GM18519 (cell line): ENCODE data around the gene MCC.

Source experiments
- ATAC-seq: cut with Tn5 transposase; IDR thresholded peaks from one replicate; pipeline ENCODE4 v1.9.1; 2021; ENCODE audit warnings: mild to moderate bottlenecking, moderate library complexity; ENCODE audit not compliant: unreplicated experiment, low FRiP score

The MCC gene

GRCh38 chr5:113378081-113378480 lies 110.2 kb downstream of the MCC start:
- ATAC-seq, result no peak

GRCh38 chr5:113376640-113377039 lies 111.6 kb downstream of the MCC start:
- ATAC-seq, result no peak

- ATAC-seq, result no peak
Observed at GRCh38 chr5:113375480-113376060, 112.7 kb downstream of the MCC start.

GRCh38 chr5:113373426-113373825 lies 114.8 kb downstream of the MCC start:
- ATAC-seq, result no peak

GRCh38 chr5:113371721-113372196 lies 116.5 kb downstream of the MCC start:
- ATAC-seq, result no peak

- ATAC-seq, result no peak
Observed at GRCh38 chr5:113367586-113367985, 120.7 kb downstream of the MCC start.

GRCh38 chr5:113364466-113364865 lies 123.8 kb downstream of the MCC start:
- no peak for ATAC-seq

- no peak for ATAC-seq
Observed at GRCh38 chr5:113361701-113362100, 126.6 kb downstream of the MCC start.

GRCh38 chr5:113359419-113359818 lies 128.8 kb downstream of the MCC start:
- ATAC-seq, result no peak

GRCh38 chr5:113358696-113359095 lies 129.6 kb downstream of the MCC start:
- no peak for ATAC-seq

GRCh38 chr5:113357696-113358476 lies 130.4 kb downstream of the MCC start:
- ATAC-seq, result no peak

GRCh38 chr5:113356487-113356886 lies 131.8 kb downstream of the MCC start:
- ATAC-seq, result no peak

- ATAC-seq, result no peak
Observed at GRCh38 chr5:113354055-113354454, 134.2 kb downstream of the MCC start.

GRCh38 chr5:113347572-113347971 lies 140.7 kb downstream of the MCC start:
- no peak for ATAC-seq

GRCh38 chr5:113344973-113345940 lies 143.0 kb downstream of the MCC start:
- no peak for ATAC-seq

GRCh38 chr5:113343343-113343742 lies 144.9 kb downstream of the MCC start:
- no peak for ATAC-seq

GRCh38 chr5:113340537-113340936 lies 147.7 kb downstream of the MCC start:
- no peak for ATAC-seq

- ATAC-seq, result no peak
Observed at GRCh38 chr5:113338628-113339027, 149.6 kb downstream of the MCC start.

- no peak for ATAC-seq
Observed at GRCh38 chr5:113337515-113338415, 150.5 kb downstream of the MCC start.

GRCh38 chr5:113336975-113337374 lies 151.3 kb downstream of the MCC start:
- ATAC-seq, result no peak
